ENCODE measurements around the gene DMAC1.

The DMAC1 gene, protein sequence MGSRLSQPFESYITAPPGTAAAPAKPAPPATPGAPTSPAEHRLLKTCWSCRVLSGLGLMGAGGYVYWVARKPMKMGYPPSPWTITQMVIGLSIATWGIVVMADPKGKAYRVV

GRCh38 chr9:7799234-7799943 lies at the start of gene DMAC1:
TSS of gene DMAC1 (minus strand) at chr9:7799778. CDS start at chr9:7799734, 44 bp downstream.
- peak; percentile 77 for DNase-seq (ENCODE audit: low spot score)
- no peak for FAIRE-seq

- no peak for FAIRE-seq
These were observed 49.8 kb upstream of the DMAC1 start for GRCh38 chr9:7849362-7849761.

GRCh38 chr9:7848498-7848897 lies 48.9 kb upstream of the DMAC1 start:
- DNase-seq (ENCODE audit: low spot score): no peak
- no peak for FAIRE-seq

More at GRCh38 chr9:7849362-7849761, 49.8 kb upstream of the DMAC1 start:
- DNase-seq (ENCODE audit: low spot score): no peak

DNA sequence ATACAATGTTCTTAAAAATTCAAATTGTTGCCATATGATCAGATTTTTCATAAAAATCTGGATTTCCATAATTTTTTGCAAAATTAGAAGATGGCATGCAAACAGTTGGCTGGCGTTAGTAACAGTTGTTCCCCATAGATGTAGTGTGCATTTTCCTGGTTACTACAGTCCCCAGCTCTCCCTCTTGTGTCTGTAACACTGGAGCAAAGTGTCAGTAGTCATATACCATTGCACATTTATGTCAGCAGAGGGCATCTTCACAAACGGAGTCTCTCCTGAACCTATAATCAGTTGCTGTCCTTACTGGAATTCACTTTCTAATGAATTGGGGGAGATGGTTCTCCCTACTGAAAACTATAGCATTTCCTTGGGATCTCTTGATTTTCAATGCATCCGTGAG lies 44.7 kb upstream of the DMAC1 start:
- FAIRE-seq (no peak), DNase-seq (ENCODE audit: low spot score) (peak; percentile 12)

DNA sequence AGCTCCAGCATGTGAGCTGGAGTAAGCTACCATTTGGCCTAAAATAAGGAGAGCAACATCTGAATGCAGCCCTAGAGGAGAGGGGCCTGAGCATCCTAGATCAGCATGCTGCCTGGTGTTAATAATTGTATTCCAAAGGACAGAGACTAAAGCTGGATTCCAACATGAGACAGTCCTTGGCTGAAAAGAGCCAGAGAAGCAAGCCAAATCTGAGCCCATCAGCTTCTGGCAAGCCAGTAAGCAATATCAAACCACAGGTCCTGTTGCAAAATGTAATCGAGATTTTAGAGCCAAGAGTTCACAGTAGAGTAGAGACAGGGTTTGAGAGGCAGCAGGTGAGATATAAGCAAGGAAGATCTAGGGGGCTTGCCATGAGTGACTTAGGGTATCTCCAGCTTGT lies 42.3 kb upstream of the DMAC1 start:
- DNase-seq (ENCODE audit: low spot score) (no peak), FAIRE-seq (no peak)

DNA sequence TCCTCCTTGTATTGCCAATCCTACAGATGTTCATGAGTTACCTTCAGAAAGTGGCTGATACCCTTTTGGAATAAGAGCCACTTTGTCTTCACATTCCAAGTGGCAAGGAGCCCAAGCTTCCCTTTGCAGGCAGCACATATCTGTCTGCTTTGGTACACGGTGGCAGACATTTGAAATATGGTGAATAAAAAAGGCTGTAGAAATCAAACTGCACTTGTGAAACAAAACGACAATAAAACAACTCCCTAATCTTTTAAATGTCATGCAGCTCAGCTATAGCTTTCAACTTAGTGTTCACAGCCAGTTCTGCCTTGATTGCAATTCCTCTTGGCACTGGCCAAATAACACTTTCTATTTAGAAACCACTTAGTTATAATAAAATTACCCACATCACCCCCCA lies 35.0 kb upstream of the DMAC1 start:
- no peak for DNase-seq (ENCODE audit: low spot score)
- FAIRE-seq: no peak

DNA sequence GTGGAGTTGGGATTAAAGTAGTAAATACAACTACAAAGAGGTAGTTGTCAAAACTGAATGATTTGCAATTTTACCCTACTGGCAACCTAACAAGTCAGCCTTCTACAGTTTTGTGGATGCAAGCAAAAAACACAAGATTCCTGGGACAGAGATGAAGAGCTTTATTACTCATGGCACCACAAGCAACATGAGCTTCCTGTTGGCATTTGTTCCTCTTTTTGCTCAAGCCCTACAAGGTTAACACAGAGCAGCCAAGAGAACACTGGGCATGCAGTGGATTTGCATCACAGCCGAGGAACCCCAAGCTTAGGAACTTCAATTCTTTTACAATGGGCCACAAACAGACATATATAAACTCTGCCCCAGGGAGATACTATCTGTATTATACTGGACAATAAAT lies 28.8 kb upstream of the DMAC1 start:
- DNase-seq (ENCODE audit: low spot score): no peak
- no peak for FAIRE-seq

DNA sequence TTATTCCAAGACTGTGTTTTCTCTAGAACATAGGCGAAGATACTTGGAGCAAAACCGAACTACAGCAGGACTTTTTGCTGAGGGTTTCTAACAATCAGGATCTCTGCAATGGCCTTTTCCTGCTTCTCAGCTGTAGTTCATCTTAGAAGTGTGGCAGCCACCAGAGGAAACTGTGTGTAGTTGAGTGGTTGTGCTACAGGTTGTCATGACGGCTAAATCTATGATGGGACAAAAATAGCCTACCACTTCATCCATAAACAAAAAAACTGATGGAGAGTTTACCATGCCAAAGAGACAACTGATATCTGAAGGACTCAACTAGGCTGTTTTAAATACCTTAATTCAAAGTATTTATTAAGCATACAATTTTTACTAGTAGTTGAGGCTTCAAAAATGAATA lies 28.2 kb upstream of the DMAC1 start:
- no peak for FAIRE-seq
- DNase-seq (ENCODE audit: low spot score): no peak

DNA sequence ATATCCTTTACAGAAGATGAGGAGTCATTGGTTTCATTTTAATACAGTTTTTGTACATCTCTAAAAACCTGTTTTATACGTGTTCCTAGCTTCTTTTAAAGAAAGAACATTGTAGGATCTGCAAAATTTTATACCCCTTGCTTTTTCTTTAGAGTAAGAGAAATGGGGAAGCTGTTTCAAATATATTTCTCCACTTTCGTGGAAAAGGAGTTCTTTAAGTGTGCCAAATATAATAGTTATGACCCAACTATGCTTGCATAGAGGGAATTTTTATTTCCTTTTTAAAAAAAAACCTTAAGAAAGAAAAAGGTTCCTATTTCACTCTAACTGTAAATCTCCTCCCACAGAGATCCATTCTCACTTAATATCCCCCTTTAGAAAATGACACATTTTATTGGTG lies 27.5 kb upstream of the DMAC1 start:
- FAIRE-seq (no peak), DNase-seq (ENCODE audit: low spot score) (no peak)

DNA sequence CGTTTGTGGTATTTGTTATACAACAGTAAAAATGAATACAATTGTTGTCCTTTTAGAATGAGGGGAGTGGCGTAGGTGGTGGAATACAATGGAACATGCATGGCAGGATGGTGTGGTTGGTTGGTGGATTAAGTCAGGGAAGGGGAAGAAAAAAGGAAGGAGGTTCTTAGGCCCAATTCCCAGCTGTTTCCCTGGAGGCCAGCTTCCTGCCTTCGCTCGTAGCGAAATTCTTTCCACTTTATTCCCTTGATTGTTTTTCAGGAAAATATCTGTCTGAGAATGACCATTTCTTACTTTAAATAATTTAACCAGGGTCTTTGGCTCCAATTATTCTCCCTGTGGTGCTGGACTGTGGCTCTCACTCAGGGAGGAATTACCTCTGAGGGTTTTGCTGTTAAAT lies 24.1 kb upstream of the DMAC1 start:
- FAIRE-seq: no peak
- no peak for DNase-seq (ENCODE audit: low spot score)

- DNase-seq (ENCODE audit: low spot score): no peak
- FAIRE-seq: no peak
These were observed 20.4 kb upstream of the DMAC1 start for GRCh38 chr9:7819984-7820383.

DNA sequence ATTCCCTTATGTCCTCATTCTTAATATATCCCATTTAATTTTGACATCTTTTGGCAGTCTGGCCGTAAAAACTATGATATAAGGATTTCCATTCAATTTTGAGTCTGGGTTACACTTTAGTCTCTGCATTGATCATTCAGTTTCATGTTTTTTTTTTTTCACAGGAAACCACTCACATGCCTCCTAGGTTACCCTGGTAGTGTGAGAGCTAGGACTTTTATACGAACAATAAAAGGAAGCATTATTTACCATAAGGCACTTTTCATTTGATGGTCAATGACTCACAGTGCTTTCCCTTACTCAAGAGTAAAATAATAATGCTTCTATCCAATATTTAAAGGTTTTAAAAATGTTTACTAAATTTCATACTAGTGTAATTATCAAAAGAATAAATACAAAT lies 16.4 kb upstream of the DMAC1 start:
- FAIRE-seq: no peak
- no peak for DNase-seq (ENCODE audit: low spot score)

GRCh38 chr9:7813030-7813429 lies 13.5 kb upstream of the DMAC1 start:
- DNase-seq (ENCODE audit: low spot score): no peak
- no peak for FAIRE-seq

DNA sequence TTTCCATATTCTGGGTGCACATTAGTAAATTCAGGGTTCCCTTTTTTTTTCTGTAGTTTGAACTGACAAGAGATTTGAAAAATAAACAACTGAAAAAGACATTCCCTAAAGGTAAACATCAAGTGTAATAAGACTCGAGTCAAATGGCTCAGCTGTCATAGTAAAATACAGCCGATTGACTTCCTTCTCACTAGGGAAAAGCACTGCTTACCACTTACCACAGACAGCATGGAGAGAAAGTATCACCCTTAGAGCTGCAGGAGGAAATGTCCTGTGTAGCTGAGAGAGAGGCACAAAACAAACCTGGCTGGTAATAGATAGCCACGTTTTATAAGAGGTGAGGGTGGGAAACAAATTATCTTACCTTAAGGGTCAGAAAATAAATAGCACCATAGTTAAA lies 12.1 kb upstream of the DMAC1 start:
- FAIRE-seq (no peak), DNase-seq (ENCODE audit: low spot score) (no peak)

DNA sequence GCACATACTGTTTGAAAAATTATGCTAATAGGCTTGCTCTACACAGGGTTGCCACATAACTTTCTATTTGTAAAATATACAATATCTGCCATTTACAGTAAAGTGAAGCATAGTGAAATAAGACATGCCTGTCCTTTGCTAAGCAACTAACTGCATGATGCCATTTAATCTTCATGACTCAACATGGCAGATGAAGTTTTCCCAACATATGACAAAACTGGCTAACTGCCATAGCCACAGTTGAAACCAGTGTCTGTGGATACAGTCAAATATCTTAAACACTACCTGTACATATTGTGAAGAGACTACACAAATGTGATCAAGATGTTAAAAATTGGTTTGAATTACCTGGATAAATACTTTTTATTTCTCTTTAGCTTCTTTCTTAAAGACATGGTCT lies 3.1 kb upstream of the DMAC1 start:
- DNase-seq (ENCODE audit: low spot score) (no peak), FAIRE-seq (no peak)

DNA sequence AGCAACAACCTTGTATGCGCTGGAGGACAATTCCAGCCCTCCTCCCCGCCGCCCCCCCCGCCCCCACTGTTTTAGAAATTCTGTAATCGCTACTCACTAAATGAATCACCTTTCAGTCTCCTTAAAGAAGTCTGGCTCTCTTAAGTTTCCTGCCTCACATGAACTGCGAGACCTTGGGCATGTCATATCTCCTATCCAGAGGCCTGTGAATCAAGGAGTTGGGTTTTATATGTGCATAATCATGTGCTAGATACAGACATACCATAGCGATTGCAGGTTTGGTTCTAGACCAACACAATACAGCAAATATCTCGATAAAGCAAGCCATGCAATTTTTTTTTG lies 337 bp upstream of the DMAC1 start:
- FAIRE-seq: no peak
- no peak for DNase-seq (ENCODE audit: low spot score)

GRCh38 chr9:7794196-7794595 lies 5.4 kb downstream of the DMAC1 start:
- DNase-seq (ENCODE audit: low spot score): no peak
- FAIRE-seq: no peak

DNA sequence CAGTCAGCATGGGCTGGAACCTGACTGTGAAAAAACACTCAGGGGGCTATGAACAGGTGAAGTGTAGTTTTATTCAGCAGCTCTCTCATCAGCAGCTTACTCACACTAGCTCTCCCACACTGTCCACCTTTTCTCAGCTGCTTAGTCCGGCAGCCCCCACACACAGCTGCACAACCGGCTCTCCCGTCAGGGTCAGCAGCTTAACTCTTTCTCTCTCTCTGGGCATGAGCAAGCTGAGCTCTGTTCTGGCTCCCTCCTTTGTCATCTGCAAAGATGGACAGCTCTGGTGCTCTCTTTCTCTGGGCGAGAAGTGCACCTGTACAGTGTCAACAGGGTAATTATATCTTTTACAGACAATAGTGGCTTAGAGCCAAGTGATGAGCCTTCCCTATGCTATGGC lies 8.2 kb downstream of the DMAC1 start:
- no peak for DNase-seq (ENCODE audit: low spot score)
- no peak for FAIRE-seq

GRCh38 chr9:7790819-7791182 lies 8.8 kb downstream of the DMAC1 start:
- DNase-seq (ENCODE audit: low spot score) (no peak), FAIRE-seq (no peak)

GRCh38 chr9:7790022-7790818 lies 9.4 kb downstream of the DMAC1 start:
- DNase-seq (ENCODE audit: low spot score) (no peak), FAIRE-seq (no peak)

- no peak for FAIRE-seq
- DNase-seq (ENCODE audit: low spot score): no peak
These were observed 10.8 kb downstream of the DMAC1 start for GRCh38 chr9:7788772-7789171.

DNA sequence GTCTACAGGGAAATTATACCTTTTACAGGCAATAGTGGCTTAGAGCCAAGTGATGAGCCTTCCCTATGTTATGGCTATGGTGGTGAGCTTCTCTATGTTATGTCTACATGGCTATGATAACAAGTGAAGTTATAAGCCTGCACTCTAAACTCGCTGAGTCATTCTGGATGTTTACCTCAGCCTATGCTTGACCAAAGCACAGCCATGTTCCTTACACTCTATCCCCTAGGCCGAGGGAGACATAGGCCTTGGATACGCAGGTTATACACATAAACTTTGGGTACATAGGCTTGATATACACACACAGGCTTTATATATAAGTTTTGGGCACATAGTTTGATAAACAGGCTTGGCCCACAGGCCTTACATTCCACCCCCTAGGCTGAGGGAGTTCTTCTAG lies 13.8 kb downstream of the DMAC1 start:
- DNase-seq (ENCODE audit: low spot score) (no peak), FAIRE-seq (no peak)

- no peak for FAIRE-seq
These were observed 15.1 kb downstream of the DMAC1 start for GRCh38 chr9:7784472-7784871.

More at GRCh38 chr9:7784472-7784871, 15.1 kb downstream of the DMAC1 start:
- DNase-seq (ENCODE audit: low spot score): no peak

All from urothelium cell line (cell line).